ENCODE measurements around the gene GCN1.

The GCN1 gene

GRCh38 chr12:120079411-120080400, 114.8 kb downstream of the GCN1 start:
- DNase-seq (ENCODE audit: low read depth in 1 of 2, low spot score in 1 of 2), result no peak
- no peak overlapping the region for H3K4me3 ChIP-seq (replicated peaks; ENCODE audit: insufficient read depth, low read length)
- no peaks in the 10 kb centered on the region for H3K27me3 ChIP-seq (ENCODE audit: insufficient read depth, poor library complexity, severe bottlenecking)
- no peak overlapping the region for H3K27ac ChIP-seq (replicated peaks)
- no peak for TF ChIP-seq POLR2AphosphoS5 (IDR thresholded peaks at IDR 0.05; ENCODE audit: low read depth)
- TF ChIP-seq CTCF (IDR thresholded peaks at IDR 0.05; ENCODE audit: insufficient read depth, low read length), result no peak
- no peak for TF ChIP-seq REST (IDR thresholded peaks at IDR 0.05; ENCODE audit: insufficient replicate concordance, low read depth)
- TF ChIP-seq GABPA (IDR thresholded peaks at IDR 0.05; ENCODE audit: low read depth), result no peak
- no peak for TF ChIP-seq SPI1 (IDR thresholded peaks at IDR 0.05; ENCODE audit: borderline replicate concordance, low read depth)

- TF ChIP-seq REST (IDR thresholded peaks at IDR 0.05; ENCODE audit: insufficient replicate concordance, low read depth), result no peak
- no peak for TF ChIP-seq SPI1 (IDR thresholded peaks at IDR 0.05; ENCODE audit: borderline replicate concordance, low read depth)
- TF ChIP-seq GABPA (IDR thresholded peaks at IDR 0.05; ENCODE audit: low read depth), result no peak
- no peak for TF ChIP-seq CTCF (IDR thresholded peaks at IDR 0.05; ENCODE audit: insufficient read depth, low read length)
- TF ChIP-seq POLR2AphosphoS5 (IDR thresholded peaks at IDR 0.05; ENCODE audit: low read depth), result no peak
- no peak for DNase-seq (ENCODE audit: low read depth in 1 of 2, low spot score in 1 of 2)
- Histone ChIP-seq H3K27ac (replicated peaks) (no peak overlapping the region), H3K27me3 (ENCODE audit: insufficient read depth, poor library complexity, severe bottlenecking) (no peaks in the 10 kb centered on the region), H3K4me3 (replicated peaks; ENCODE audit: insufficient read depth, low read length) (no peak overlapping the region)
Measured at GRCh38 chr12:120078868-120079267, 115.6 kb downstream of the GCN1 start.

GRCh38 chr12:120077260-120077659, 117.3 kb downstream of the GCN1 start:
- Histone ChIP-seq H3K4me3 (replicated peaks; ENCODE audit: insufficient read depth, low read length) (no peak overlapping the region), H3K27me3 (ENCODE audit: insufficient read depth, poor library complexity, severe bottlenecking) (no peaks in the 10 kb centered on the region), H3K27ac (replicated peaks) (no peak overlapping the region)
- TF ChIP-seq REST (IDR thresholded peaks at IDR 0.05; ENCODE audit: insufficient replicate concordance, low read depth), result no peak
- no peak for TF ChIP-seq GABPA (IDR thresholded peaks at IDR 0.05; ENCODE audit: low read depth)
- no peak for TF ChIP-seq POLR2AphosphoS5 (IDR thresholded peaks at IDR 0.05; ENCODE audit: low read depth)
- no peak for TF ChIP-seq CTCF (IDR thresholded peaks at IDR 0.05; ENCODE audit: insufficient read depth, low read length)
- TF ChIP-seq SPI1 (IDR thresholded peaks at IDR 0.05; ENCODE audit: borderline replicate concordance, low read depth), result no peak
- DNase-seq (ENCODE audit: low read depth in 1 of 2, low spot score in 1 of 2), result no peak

Measured in HL-60 (cell line).